BLaER1 treated with 17β-estradiol and CSF1 and Interleukin-3, amounts not matched to agents 10 nM and 100 nM (cell line): ENCODE results near the gene CCDC127.
A peak's percentile ranks its signal among the peaks of the same experiment; 100 is the strongest.
"Not testable (repeated sequence)": the region's sequence is repeated elsewhere in the genome, so short reads cannot be mapped to it uniquely, and the experiment has no call there.

Experiments used
- H3K27ac ChIP-seq, 11 experiments: shearing (Covaris generic); formaldehyde crosslinking; 2 replicates each; pipeline ENCODE4 v1.8.1; 2022
- H3K27me3 ChIP-seq, 11 experiments: shearing (Covaris generic); formaldehyde crosslinking; 2 replicates each; pipeline ENCODE4 v1.8.1; 2022
- H3K36me3 ChIP-seq, 11 experiments: shearing (Covaris generic); formaldehyde crosslinking; 2 replicates each; pipeline ENCODE4 v1.8.1; 2022
- H3K4me1 ChIP-seq, 10 experiments: shearing (Covaris generic); formaldehyde crosslinking; 2 replicates each; pipeline ENCODE4 v1.8.1; 2022
- H3K4me2 ChIP-seq, 11 experiments: shearing (Covaris generic); formaldehyde crosslinking; 2 replicates each; pipeline ENCODE4 v1.8.1; 2022
- H3K4me3 ChIP-seq, 10 experiments: shearing (Covaris generic); formaldehyde crosslinking; 2 replicates each; pipeline ENCODE4 v1.8.1; 2022
- H3K9ac ChIP-seq, 11 experiments: shearing (Covaris generic); formaldehyde crosslinking; 2 replicates each; pipeline ENCODE4 v1.8.1; 2022
- H3K9me3 ChIP-seq, 11 experiments: shearing (Covaris generic); formaldehyde crosslinking; replicated peaks in 1 of 11; 2 replicates each; pipeline ENCODE4 v1.8.1; 2022
- H4K20me1 ChIP-seq, 11 experiments: shearing (Covaris generic); formaldehyde crosslinking; 2 replicates each; pipeline ENCODE4 v1.8.1; 2022
- Cebpa-rat ChIP-seq, 11 experiments: shearing (Covaris generic); IDR thresholded peaks; 2 replicates each; pipeline ENCODE4 v1.8.1; 2022

The CCDC127 gene

GRCh38 chr5:219991-220390 is 2.0 kb upstream of the CCDC127 start:
- no peak for TF ChIP-seq Cebpa-rat (IDR thresholded peaks at IDR 0.05)
- H3K27ac ChIP-seq, result peak overlapping the region in 10 of 11 experiments; percentile 88 to 95 (median 92); a peak in 20 of 22 replicates

DNA sequence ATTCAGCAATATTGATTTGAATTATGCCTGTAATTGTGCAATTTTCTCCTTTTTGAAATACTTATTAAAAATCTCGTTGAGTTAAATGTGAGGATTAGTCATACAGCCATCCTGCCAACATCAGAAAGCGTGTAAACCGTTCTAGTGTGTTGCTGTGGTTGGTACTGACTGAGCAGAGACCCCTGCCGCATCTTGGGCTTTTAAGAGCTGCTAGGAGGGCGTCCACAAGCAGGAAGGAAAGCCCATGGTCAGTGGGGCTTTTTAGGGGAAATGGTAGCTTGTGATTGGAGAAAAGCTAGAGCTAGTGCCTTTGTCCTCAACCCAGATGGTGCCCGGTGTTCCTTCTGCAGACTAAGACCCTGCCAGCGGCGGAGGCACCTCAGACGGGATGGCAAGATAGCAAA is 1.5 kb upstream of the CCDC127 start:
- Histone ChIP-seq H4K20me1 (peaks cover 55 to 73% (median 62%) of the 10 kb centered on the region in 11 experiments), H3K9me3 (no peaks in the 10 kb centered on the region), H3K36me3 (peaks cover 8 to 17% (median 8%) of the 10 kb centered on the region in 11 experiments), H3K4me3 (peak overlapping the region; percentile 83 to 100 (median 98)), H3K4me2 (peak overlapping the region; percentile 84 to 97 (median 93)), H3K4me1 (peaks cover 49 to 69% (median 59%) of the 10 kb centered on the region in 10 experiments), H3K27me3 (no peaks in the 10 kb centered on the region), H3K27ac (peak overlapping the region in 10 of 11 experiments; percentile 88 to 95 (median 92); a peak in 21 of 22 replicates), H3K9ac (peak overlapping the region; percentile 89 to 98 (median 97))
- no peak for TF ChIP-seq Cebpa-rat (IDR thresholded peaks at IDR 0.05)

More at GRCh38 chr5:219991-220390, 2.0 kb upstream of the CCDC127 start:
- peak overlapping the region; percentile 84 to 97 (median 93) for H3K4me2 ChIP-seq
- H3K9me3 ChIP-seq, result no peaks in the 10 kb centered on the region
- peaks cover 43 to 64% (median 54%) of the 10 kb centered on the region in 10 experiments for H3K4me1 ChIP-seq
- H3K9ac ChIP-seq, result peak overlapping the region; percentile 89 to 98 (median 97)
- H3K27me3 ChIP-seq, result no peaks in the 10 kb centered on the region
- peaks cover 56 to 73% (median 66%) of the 10 kb centered on the region in 11 experiments for H4K20me1 ChIP-seq
- peaks cover 13 to 22% (median 14%) of the 10 kb centered on the region in 11 experiments for H3K36me3 ChIP-seq
- peak overlapping the region; percentile 83 to 100 (median 98) for H3K4me3 ChIP-seq

- peaks cover 0 to 12% (median 3%) of the 10 kb centered on the region in 11 experiments; a peak in 17 of 22 replicates for H3K36me3 ChIP-seq
- no peaks in the 10 kb centered on the region for H3K27me3 ChIP-seq
- no peak for TF ChIP-seq Cebpa-rat (IDR thresholded peaks at IDR 0.05)
- peaks cover 52 to 73% (median 61%) of the 10 kb centered on the region in 11 experiments for H4K20me1 ChIP-seq
- H3K27ac ChIP-seq, result peak overlapping the region; percentile 88 to 95 (median 91)
- peak overlapping the region; percentile 89 to 98 (median 97) for H3K9ac ChIP-seq
- H3K4me1 ChIP-seq, result peaks cover 57 to 72% (median 65%) of the 10 kb centered on the region in 10 experiments
- H3K9me3 ChIP-seq, result peaks cover 0 to 3% (median 0%) of the 10 kb centered on the region in 11 experiments; a peak in 3 of 22 replicates
- peak overlapping the region; percentile 84 to 97 (median 93) for H3K4me2 ChIP-seq
- H3K4me3 ChIP-seq, result peak overlapping the region; percentile 83 to 100 (median 98)
These were observed 721 bp upstream of the CCDC127 start for GRCh38 chr5:218457-219291.

GRCh38 chr5:216076-216475 is 1.9 kb downstream of the CCDC127 start:
- Histone ChIP-seq H3K4me1 (peaks cover 40 to 51% (median 47%) of the 10 kb centered on the region in 10 experiments), H4K20me1 (peaks cover 27 to 56% (median 39%) of the 10 kb centered on the region in 11 experiments), H3K27ac (peak overlapping the region in 3 of 11 experiments; percentile 18 to 84 (median 83); a peak in 5 of 22 replicates), H3K9ac (peak overlapping the region in 2 of 11 experiments; percentile 44 to 49; a peak in 4 of 22 replicates), H3K36me3 (peaks cover 0 to 15% (median 6%) of the 10 kb centered on the region in 11 experiments; a peak in 13 of 22 replicates), H3K4me2 (peak overlapping the region; percentile 49 to 92 (median 85))
- H3K27me3 ChIP-seq, H3K9me3 ChIP-seq, H3K4me3 ChIP-seq: not testable (repeated sequence)

GRCh38 chr5:215256-215655 is 2.7 kb downstream of the CCDC127 start:
- Histone ChIP-seq H3K4me3 (peak overlapping the region in 1 of 10 experiments; percentile 31; a peak in 1 of 20 replicates), H3K36me3 (peaks cover 0 to 15% (median 6%) of the 10 kb centered on the region in 11 experiments; a peak in 13 of 22 replicates), H4K20me1 (peaks cover 21 to 51% (median 31%) of the 10 kb centered on the region in 11 experiments; a peak in 20 of 22 replicates), H3K27ac (peak overlapping the region in 8 of 11 experiments; percentile 28 to 85 (median 74); a peak in 13 of 22 replicates), H3K4me2 (peak overlapping the region; percentile 49 to 92 (median 85)), H3K9ac (peak overlapping the region in 6 of 11 experiments; percentile 51 to 72 (median 65); a peak in 6 of 22 replicates), H3K4me1 (peaks cover 32 to 44% (median 40%) of the 10 kb centered on the region in 10 experiments)
- H3K27me3 ChIP-seq, H3K9me3 ChIP-seq: not testable (repeated sequence)

DNA sequence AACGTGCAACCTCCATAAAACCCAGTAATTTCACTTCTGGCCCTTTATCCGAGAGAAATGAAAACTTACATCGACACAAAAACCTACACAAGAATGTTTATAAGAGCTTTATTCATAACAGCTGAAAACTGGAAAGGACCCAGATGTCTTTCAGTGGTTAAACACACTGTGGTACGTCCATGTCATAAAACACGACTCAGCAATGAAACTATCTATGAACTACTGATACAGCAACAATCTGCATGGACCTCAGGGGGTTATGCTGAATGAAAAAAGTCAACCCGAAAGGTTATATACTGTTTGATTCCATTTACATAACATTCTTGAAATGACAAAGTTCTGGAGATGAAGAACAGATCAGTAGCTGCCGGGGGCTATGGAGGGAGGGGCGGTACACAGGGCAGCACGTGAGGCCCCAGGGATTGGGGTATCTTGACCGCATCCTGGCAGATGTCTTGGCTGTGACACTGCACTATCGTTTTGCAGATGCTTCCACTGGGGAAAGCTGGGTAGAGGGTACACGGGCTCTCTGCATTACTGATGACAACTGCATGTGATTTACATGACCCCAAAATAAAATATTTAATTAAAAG is 4.1 kb downstream of the CCDC127 start:
- Histone ChIP-seq H3K36me3 (peaks cover 0 to 15% (median 6%) of the 10 kb centered on the region in 11 experiments; a peak in 14 of 22 replicates), H3K4me1 (peaks cover 28 to 52% (median 43%) of the 10 kb centered on the region in 10 experiments), H3K9me3 (peaks cover 0 to 5% (median 0%) of the 10 kb centered on the region in 11 experiments; a peak in 3 of 22 replicates), H3K27ac (peak overlapping the region in 8 of 11 experiments; percentile 28 to 85 (median 74); a peak in 15 of 22 replicates), H3K9ac (peak overlapping the region in 8 of 11 experiments; percentile 26 to 77 (median 64); a peak in 13 of 22 replicates), H3K27me3 (no peaks in the 10 kb centered on the region), H3K4me2 (peak overlapping the region; percentile 49 to 92 (median 85)), H3K4me3 (peak overlapping the region in 6 of 10 experiments; percentile 16 to 46 (median 32); a peak in 8 of 20 replicates), H4K20me1 (peaks cover 12 to 47% (median 21%) of the 10 kb centered on the region in 11 experiments; a peak in 17 of 22 replicates)
- no peak for TF ChIP-seq Cebpa-rat (IDR thresholded peaks at IDR 0.05)

- peaks cover 0 to 2% (median 0%) of the 10 kb centered on the region in 11 experiments; a peak in 3 of 22 replicates for H3K9me3 ChIP-seq
- peaks cover 15 to 46% (median 34%) of the 10 kb centered on the region in 10 experiments for H3K4me1 ChIP-seq
- no peaks in the 10 kb centered on the region for H3K27me3 ChIP-seq
- H3K27ac ChIP-seq, result peak overlapping the region in 2 of 11 experiments; percentile 37 to 54; a peak in 3 of 22 replicates
- peaks cover 30 to 48% (median 36%) of the 10 kb centered on the region in 11 experiments for H3K36me3 ChIP-seq
- H4K20me1 ChIP-seq, result peaks cover 18 to 66% (median 32%) of the 10 kb centered on the region in 11 experiments; a peak in 15 of 22 replicates
- TF ChIP-seq Cebpa-rat (IDR thresholded peaks at IDR 0.05), result no peak
- no peak overlapping the region for H3K9ac ChIP-seq
- no peak overlapping the region for H3K4me3 ChIP-seq
- H3K4me2 ChIP-seq, result peak overlapping the region in 8 of 11 experiments; percentile 64 to 82 (median 76); a peak in 13 of 22 replicates
These were observed 9.4 kb downstream of the CCDC127 start for GRCh38 chr5:208449-209114.

- no peak overlapping the region for H3K4me3 ChIP-seq
- H3K9ac ChIP-seq, result peak overlapping the region in 4 of 11 experiments; percentile 3 to 29 (median 22); a peak in 6 of 22 replicates
- H3K27me3 ChIP-seq, result no peaks in the 10 kb centered on the region
- H3K27ac ChIP-seq, result peak overlapping the region in 4 of 11 experiments; percentile 9 to 54 (median 37); a peak in 5 of 22 replicates
- H3K4me1 ChIP-seq, result peaks cover 15 to 43% (median 31%) of the 10 kb centered on the region in 10 experiments
- peak overlapping the region; percentile 60 to 82 (median 74) for H3K4me2 ChIP-seq
- H4K20me1 ChIP-seq, result peaks cover 15 to 60% (median 29%) of the 10 kb centered on the region in 11 experiments; a peak in 15 of 22 replicates
- no peaks in the 10 kb centered on the region for H3K9me3 ChIP-seq
- peaks cover 31 to 50% (median 42%) of the 10 kb centered on the region in 11 experiments for H3K36me3 ChIP-seq
- no peak for TF ChIP-seq Cebpa-rat (IDR thresholded peaks at IDR 0.05)
These were observed 10.4 kb downstream of the CCDC127 start for GRCh38 chr5:207599-207998.
